ENCODE results near the gene BTBD9.

GRCh38 chr6:38489951-38490350 is 149.8 kb downstream of the BTBD9 start:
- TF ChIP-seq CTCF (conservative IDR thresholded peaks at IDR 0.05) (no peak), EZH2 (IDR thresholded peaks at IDR 0.05; ENCODE audit: low read depth) (no peak)

Measured in PC-9 (cell line).